Measurements from ENCODE around the gene CYB561.

CYB561 gene

DNA sequence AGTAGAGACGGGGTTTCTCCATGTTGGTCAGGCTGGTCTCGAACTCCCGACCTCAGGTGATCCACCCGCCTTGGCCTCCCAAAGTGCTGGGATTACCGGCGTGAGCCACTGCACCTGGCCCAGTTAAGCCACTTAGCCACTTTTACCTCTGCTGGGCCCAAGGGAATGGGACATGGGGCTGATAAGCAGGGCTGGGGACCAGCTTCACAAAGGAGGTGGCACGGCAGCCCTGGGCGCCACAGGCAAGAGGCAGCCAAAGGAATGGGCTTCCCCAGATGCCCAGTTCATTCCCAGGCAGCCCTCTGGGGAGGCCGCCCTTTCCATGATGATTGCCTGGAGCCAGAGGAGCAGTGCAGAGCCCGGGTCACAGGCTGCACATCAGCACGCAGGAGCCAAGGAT, 5.0 kb upstream of the CYB561 start:
- DNase-seq (ENCODE audit: low read depth): no peak

DNA sequence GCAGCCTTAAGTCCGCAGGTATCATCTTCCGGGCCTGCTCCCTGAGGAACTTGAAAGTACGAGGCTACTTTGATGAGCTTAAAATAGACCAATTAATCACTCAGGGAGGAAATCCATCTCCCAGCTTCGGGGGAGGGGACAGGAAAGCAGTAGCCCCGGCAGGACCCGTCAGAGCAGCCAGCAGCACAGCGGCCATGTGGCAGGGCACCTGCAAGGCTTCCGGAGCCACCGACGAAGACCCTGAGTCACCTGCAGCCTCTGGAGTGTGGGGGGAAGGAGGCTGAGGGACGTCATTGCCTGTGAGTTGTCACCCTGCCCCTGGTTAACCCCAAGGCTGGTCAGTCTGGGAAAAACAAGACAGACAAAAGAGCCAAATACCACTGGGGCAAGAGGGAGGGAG, 4.4 kb upstream of the CYB561 start:
- DNase-seq (ENCODE audit: low read depth): no peak

DNA sequence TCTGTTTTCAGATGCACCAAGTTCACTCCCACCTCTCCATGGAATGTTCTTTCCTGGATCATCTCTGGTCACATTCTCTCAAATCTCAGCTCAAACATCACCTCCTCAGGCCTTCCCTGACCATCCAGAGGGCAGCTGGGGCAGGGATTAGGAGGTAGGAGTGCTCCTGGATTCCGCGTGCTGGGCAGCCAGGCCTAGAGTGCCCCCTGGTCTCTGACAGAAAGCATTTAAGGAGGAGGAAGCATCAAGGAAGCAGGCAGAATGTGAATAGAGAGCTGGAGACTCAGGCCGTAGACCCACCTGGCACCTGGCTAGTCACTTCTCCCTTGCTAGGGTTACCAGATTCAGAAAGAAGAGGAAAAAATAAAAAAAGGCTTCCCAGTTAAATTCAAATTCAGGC, 2.5 kb upstream of the CYB561 start:
- no peak for DNase-seq (ENCODE audit: low read depth)

DNA sequence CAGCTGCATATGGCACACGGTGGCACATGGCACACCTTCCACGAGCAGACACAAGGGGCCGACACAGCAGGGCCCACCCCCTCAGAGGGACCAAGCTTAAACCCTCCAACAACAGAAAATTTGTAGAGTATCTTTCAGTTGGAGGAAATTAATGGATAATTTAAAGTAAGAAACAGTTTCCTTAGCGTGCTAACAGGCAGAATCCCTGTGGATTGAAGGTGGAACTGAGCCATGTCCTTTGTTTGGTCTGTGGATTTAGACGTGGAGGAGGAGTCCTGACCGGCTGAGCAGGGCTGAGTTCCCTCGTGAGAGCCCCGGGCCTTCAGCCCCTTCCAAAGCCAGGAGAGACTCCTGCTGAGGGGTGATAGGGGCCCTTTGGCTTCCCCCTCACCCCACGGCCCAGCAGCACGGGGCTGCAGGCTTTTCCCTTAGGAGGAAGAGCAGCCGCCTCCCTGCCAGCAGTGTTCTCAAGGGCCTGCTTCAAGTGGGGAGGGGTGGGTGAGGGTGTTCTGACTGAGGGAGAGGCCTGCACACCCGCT, 1.4 kb upstream of the CYB561 start:
- no peak for DNase-seq (ENCODE audit: low read depth)

DNA sequence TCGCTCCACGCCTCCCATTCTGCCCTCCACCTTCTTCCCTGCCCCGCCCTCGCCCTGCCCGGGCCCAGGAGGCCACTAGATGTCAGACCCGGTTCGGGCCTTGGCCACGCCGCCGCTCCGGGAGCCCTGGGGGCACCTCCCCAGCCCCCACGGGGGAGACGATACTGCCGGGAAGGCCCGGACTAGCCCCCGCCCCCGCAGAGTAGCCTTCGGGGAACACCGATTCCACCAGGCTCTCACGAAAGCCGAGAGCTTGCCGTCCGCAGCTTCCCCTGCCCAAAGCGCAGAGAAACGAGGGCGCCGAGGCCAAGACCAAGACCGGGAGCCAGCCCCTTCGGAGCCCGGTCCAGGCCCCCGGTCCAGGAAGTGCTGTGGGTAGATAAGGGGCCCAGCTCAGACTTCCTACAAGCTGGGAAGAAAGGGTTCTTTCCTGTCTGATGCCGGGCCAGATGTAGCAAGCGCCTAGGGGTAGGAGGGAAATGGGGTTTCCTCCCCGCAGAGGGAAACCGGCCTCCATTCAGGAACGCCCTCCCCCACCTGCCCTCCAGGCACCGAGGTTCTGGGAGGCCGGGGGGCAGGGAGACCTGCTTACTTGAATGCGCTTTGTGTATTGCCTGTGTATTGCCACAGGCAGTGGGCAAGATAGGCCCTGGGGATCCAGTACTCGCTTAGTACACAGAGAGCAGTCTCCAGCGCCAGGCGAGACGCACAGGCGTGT, 806 bp upstream of the CYB561 start:
- no peak for DNase-seq (ENCODE audit: low read depth)

DNA sequence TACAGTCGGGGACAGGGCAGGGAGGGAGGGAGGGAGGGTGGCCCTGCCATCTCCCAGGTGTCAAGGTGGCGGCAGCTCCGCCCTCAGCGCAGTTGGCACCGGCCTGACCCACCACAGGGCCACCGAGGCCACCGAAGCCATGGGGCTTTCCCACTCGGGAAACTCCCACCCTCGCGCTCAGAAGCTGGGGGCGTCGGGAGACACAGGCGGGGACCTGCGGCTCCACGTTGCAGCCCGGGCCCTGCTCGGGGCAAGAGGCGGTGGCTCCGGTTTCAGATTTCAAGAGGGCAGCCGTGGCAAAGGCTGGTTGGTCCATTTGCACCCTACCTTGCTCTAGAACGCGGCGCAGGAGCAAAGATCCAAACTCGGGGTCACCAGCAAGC, 544 bp downstream of the CYB561 start:
- DNase-seq (ENCODE audit: low read depth): peak; percentile 36

DNA sequence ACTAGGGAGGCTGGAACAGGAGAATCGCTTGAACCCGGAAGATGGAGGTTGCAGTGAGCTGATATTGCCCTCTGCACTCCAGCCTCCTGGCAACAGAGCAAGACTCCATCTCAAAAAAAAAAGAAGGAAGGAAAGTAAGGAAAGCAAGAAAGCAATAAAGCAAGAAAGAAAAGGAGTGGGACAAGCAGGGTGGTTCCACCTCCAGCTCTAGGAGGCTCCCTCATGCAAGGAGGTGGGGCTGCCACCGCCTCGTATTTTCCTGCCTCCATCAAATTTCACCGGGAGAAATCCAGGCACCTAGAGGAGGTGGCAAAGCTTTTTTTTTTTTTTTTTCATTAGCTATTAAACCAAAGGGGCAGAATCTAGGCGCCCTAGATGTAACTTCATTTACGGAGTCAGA, 1.0 kb downstream of the CYB561 start:
- DNase-seq (ENCODE audit: low read depth): no peak

DNA sequence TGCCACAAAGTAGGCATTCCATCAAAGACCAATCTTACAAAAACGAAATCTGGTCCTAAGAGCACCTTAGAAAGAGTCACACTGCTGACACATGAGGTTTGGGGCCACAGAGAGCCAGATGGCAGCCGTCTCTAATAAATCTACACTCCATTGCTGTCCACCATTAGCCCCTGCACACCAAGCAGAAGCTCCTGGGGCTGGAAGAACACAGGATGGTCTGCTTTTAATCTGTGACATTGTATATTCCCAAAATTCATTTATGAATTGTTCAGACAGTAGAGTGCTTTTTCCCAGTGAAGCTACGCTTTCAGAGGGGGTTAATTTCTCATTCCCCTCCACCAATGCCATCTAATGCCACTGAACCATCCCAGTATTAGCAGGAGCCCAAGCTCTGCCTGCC, 1.6 kb downstream of the CYB561 start:
- DNase-seq (ENCODE audit: low read depth): no peak

DNA sequence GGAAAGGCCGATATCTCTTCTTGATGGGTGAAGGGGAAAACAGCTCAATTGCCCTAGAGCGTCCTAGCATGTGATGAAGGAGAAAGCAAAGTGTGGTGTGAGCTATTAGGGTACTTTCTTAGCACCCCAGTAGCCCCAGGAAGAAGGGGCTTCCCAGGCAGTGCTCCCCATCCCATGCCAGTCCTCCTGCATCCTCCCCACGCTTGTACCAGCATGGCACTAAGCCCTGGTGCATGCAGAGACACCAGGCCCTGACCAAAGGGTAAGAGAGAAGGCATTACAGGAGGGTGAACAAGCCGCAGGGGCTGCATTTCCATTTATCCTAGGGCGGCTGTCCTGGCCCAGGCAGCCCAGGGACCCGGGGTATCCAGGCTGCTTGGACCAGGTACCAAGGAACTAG, 3.1 kb downstream of the CYB561 start:
- DNase-seq (ENCODE audit: low read depth): no peak

DNA sequence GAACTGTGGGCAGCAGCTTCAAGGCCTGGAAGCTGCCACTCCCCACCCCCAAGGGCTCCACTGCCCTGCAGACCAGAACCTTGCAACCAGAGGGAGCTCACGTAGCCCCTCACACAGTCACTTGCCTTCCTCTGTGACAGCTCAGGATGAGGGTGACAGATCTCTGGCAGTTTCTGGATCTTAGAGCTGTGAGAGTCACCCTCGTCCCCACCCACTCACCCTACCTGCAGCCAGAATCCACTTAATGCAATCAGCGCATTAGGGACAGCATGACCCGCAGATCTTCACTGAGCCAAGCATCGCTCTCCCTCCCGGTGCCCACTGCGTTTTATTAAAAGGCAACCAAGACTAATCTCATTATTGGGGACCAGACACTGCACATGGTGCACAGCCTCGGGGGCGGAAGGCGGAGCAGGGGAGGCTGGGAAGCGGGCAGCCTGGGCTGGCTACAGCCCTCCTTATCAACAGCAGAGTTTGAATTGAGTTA, 3.5 kb downstream of the CYB561 start:
- DNase-seq (ENCODE audit: low read depth): no peak

DNA sequence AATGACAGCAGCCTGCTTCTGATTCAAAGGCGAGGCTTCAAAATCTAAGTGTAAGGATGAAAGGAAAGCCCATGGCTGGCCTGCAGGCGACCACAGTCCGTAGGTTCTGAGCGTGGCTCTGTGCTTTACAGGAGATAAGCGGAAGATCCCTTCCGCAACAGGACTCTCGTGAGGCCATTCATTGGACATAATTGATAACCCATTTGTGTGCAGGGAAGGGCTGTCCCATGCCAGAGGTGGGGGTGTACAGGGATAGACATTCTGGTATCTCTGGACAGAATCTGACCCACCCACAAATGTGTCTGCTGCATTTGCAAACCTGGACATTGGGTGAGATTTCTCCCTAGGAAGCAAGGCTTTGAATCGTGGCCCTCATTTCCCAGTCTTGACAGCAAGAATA, 4.0 kb downstream of the CYB561 start:
- DNase-seq (ENCODE audit: low read depth): no peak

DNA sequence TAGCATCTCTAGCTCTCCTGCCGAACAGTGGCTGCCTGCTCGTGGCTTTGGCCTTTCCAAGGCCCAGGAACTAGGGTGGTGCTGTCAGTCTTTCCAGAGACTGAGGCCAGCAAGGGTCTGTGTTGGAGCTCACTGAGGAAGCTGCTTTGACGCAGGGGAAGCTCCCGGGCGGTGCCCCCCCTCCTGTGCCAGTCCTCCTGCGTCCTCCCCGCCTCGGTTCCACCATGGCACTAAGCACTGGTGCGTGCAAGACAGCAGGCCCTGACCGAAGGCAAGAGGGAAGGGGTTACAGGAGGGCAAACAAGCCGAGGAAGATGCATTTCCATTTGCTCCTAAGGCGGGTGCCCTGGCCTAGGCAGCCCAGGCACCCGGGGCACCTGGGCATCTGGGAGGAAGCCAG, 4.5 kb downstream of the CYB561 start:
- DNase-seq (ENCODE audit: low read depth): no peak

DNA sequence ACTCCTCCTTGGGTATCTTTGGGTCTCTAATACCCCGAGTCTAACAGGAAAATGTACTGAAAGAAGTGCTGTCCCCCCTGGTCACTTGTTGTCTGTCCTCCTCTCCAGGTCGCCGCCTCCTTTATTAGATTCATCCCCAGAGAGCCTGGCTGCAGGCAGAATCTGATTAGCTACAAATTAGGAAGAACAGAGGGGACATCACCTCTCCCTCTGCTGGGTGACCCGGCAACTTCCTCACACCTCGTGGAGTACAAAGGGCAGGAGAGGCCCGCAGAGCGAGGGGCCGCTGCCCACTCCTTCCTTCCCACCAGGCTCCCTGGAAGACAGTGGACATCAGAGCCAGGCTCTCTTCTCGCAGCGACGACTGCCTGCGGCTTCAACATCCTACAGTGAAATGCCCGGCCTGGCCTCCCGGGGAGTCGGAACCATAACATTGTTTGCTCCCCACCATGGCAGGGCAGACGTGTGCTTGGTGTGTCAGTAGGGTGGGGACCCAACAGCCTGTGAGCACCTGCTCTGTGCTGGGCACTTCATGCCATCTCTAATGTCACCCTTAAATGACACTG, 5.3 kb downstream of the CYB561 start:
- no peak for DNase-seq (ENCODE audit: low read depth)

DNA sequence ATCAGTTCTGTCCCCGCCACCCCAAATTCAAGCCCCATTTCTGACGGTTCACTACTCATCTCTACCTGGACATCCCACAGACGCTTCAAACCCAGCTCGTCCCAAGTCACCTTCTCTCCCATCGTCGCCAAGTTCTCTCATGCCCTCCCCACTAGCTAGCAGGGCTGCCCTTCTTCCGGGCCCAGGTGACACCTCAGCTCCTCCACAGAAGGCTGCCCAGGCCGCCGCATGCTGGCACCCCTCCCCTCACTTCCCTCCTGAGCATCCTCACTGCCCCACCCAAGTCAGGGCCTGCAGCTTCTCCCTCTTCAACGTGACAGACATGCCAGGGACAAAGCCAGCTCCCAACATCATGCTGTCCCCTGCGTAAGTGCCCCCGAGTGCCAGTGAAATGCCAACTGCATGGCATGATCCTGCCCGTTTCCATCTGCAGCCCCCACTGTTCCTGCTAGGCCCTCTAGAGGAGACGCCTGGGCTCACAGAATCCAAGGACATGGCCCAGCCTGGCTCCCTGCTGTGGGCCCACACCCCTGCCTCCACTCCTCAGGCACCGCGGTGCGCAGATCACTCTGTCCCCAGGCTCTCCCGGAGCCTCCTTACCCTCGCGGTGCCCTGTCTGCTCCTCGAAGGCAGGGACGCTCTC, 5.9 kb downstream of the CYB561 start:
- DNase-seq (ENCODE audit: low read depth): no peak

DNA sequence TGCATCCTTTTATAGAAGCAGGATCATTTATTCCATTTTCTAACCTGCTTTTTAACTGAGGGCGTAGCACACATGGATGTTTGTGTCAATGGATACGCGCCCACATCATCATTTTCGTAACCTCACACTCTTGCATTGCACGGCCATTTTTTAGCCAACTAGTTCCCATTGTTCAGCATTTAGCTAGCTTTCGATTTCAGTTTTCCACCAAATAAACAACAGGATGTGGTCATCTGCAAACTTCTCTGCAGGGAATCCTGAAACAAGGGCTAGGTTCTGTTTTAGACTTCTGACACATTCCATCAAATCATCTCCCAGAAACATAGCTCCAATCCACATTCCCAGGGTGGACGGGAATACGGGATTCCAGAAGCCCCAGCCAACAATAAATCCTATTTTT, 6.4 kb downstream of the CYB561 start:
- no peak for DNase-seq (ENCODE audit: low read depth)

DNA sequence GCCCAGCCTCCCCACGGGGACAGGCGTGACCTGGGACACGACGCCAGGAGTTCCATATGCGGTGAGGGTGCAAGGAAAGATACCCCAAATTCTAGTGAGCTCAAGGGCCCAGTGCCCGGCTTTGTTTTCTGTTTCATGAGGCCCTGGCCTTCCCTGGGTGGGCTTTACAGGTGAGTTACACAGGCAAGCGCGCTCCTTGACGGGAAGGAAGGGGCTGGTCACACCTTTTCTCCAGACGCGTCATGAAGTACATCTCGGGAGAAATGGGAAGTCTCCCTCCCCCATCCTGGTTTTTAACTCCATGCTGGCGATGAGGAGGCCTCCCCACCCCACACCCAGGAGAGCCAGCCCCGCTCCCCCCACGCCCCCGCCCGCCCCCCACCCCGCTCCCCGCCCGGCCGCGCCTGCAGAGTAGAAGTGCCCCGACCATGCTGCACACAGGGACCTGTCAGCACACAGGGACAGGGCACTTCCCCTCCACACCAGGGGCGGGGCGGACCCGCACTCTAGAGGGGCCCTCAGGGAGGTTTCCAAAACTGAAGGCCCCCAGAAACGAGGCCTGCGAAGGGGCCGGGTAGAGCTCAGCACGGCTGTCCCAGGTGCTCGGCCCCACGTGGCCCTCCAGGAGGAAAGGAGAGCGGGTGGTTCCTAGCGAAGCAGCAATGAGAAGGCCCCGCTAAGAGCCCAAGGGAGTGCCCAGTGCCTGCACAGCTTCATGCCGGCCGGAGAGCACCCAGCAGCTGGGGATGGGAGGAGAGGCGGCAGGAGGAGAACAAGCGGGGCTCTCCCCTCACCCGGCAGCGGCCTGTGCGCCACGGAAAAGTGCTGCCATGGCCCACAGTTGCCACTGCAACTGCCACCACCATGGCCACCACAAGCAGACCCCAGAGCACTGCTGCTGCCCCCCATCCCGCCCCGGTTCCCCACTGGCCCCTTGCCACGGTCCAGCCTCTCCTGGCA, 7.7 kb downstream of the CYB561 start:
- no peak for DNase-seq (ENCODE audit: low read depth)

DNA sequence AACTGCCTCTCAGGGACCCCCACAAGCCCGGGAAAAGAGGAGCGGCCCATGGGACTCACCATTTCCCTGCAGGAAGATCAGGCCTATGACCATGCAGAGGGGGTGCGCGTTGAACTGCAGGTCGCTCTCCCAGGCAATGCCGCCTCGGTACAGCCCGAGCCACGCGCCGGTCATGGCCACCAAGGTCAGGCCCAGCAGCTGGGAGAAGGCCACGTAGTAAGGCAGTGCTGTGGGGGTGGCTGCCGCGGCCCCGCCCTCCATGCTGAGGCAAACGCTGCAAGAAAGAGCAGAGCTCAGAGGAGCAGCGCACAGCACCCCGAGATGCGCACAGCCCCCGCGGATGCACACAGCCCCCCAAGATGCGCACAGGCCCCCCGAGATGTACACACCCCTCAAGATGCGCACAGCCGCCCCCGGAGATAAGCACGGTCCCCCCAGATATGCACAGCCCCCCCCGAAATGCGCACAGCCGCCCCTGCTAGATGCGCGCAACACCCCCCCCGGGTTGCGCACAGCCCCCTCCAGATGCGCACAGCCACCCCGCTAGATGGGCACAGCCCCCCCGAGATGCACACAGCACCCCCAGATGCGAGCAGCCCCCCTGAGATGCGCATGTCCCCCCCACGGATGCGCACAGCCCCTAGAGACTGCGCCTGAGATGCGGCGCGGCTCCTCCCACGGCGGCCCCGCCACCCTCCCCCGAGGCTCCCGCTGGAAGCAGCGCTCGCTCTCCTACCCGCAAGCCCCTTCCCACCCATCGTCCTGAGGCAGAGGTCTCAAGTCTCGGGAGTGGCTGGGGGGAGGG, 8.6 kb downstream of the CYB561 start:
- no peak for DNase-seq (ENCODE audit: low read depth)

DNA sequence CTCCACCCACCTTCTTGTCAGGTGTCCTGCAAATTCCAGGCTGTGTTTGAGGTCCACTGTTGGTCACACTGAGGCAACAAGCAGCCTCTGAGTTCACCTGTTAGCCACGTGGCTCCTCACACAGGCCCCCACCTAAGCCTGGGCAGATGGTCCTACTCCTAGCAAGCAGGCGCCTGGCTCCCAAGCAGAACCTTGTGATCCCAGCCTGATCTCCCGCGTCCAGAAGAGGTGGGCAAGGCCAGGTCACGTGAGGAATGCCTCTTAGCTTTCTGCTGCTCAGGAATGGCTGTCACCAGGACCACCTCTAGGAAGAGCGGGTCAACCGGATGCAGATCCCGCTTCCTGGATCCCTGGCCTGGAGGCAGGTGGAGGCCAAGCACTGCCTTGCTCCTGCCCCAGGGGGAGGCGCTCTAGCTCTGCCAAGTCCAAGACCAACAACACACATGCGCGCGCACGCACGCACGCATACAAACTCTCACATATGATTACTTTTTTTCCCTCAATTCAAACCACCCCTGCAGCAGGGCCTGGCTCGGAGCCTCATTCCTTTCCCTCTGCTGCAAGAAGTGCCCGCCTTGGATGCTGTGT, 9.5 kb downstream of the CYB561 start:
- no peak for DNase-seq (ENCODE audit: low read depth)

DNA sequence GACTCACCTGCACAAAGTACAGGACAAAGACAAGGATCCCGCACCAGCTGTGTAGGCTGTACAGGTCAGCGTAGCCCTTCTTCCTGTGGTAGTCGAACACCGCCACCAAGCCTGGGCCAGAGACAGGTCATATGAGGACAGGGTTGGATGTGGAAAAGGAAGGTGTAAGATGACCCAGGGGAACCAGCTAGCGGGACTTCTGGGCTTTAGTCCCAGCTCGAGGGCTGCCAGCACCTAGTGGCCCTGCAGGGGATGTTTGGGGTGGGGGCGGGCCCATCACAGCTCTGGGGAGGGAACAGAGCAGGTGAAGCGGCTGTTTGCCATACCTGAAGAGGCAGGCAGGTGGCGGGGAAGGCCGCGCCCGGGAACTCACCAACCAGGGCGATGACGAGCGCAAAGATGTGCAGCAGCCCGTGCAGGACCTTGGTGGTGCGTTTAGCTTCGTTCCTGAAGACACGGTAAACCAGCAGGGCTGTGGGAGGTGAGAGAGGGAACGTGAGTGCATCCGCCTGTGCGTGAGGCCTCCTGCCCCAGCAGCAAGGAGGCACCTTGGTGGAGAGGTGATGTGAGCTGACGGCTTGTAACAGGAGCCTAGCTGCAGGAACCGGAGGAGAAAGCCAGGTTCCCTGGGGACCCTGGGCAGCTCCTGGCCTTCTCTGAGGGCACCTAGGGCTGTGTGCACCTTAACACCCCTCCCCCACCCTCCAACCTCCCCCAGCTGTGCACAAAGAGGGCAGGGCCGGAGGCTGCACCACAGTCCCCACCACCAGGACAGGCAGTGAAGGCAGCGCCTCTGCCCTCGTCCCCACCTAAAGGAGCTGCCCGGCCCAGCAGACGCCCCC, 10.2 kb downstream of the CYB561 start:
- no peak for DNase-seq (ENCODE audit: low read depth)

DNA sequence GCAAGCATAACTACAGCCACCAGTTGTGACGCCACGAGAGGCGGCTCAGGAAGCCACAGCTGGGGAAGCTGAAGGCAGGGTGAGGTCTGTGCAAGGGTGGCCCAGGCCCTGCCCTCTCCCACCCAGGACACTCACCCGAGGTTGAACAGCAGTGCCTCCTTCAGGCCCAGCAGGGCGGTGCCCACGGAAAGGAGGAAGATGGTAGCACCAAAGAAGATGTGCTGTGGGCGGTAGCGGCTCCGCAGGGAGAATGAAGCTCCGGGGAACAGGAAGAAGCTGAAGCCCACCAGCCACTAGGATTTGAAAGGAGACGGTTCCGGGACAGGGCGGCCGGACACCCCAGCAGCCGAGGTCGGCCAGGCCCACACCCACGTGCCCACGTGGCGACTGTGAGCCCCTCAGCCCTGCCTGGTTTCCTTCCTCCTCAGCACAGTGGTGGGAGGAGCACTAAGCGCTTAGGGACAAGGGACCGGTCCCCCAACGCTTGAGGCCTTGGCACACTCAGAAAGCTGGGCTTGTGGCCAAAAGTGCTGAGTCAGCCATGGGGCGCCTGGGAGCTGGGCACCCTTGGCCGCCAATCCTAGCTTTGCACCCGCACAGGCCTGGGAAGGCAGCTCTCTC, 11.0 kb downstream of the CYB561 start:
- DNase-seq (ENCODE audit: low read depth): no peak

All from stimulated activated CD8-positive, alpha-beta memory T cell treated with anti-CD3 and anti-CD28 coated beads, Interleukin-12 subunit alpha, Interleukin-12 subunit beta, amount 100 ng/mL, for 1 hour (primary cell).